HepG2 (cell line): Measurements from ENCODE around the gene STRN3. TPM values are rescaled to one million over a fixed set of nuclear protein-coding genes. Genes with fewer than 3 reads are reported as not detected.
A peak's percentile ranks its signal among the peaks of the same experiment; 100 is the strongest.

Source experiments
- ATF4 ChIP-seq, 2 experiments: fragments of 450-650 bp in 1 of 2; sonication (generic) in 1 of 2; formaldehyde crosslinking; IDR thresholded peaks; 2 replicates each; pipeline versions ENCODE4 v1.5.0 to v1.8.0; 2020 to 2022; ENCODE audit warnings: mild to moderate bottlenecking in 1 of 2, missing genetic modification reagents in 1 of 2
- ATF7-NPFF ChIP-seq: sonication (generic); formaldehyde crosslinking; IDR thresholded peaks from 2 replicates; pipeline ENCODE4 v1.8.1; 2023; ENCODE audit warnings: mild to moderate bottlenecking, low read depth, missing genetic modification reagents, moderate library complexity
- CREB1 ChIP-seq, 2 experiments: fragments of 450-650 bp in 1 of 2; IDR thresholded peaks; 2 replicates each; pipeline ENCODE4 v1.6.1; 2016 to 2017; ENCODE audit warnings: control low read depth in 1 of 2, mild to moderate bottlenecking in 1 of 2, missing compliant biosample characterization in 1 of 2, missing genetic modification characterization in 1 of 2
- HIVEP1 ChIP-seq: sonication (generic); formaldehyde crosslinking; IDR thresholded peaks from 2 replicates; pipeline ENCODE4 v1.4.0; 2020; ENCODE audit warnings: mild to moderate bottlenecking, missing genetic modification reagents
- KDM1A ChIP-seq: IDR thresholded peaks from 2 replicates; pipeline ENCODE4 v1.6.1; 2016; ENCODE audit warnings: missing compliant biosample characterization
- RFXANK ChIP-seq: IDR thresholded peaks from 2 replicates; pipeline ENCODE4 v1.6.1; 2016
- SMARCC2 ChIP-seq: fragments of 450-650 bp; IDR thresholded peaks from 2 replicates; pipeline ENCODE4 v1.6.1; 2017; ENCODE audit warnings: antibody characterized with exemption, mild to moderate bottlenecking
- TARDBP ChIP-seq: sonication (generic); formaldehyde crosslinking; IDR thresholded peaks from 2 replicates; pipeline ENCODE4 v1.8.0; 2022; ENCODE audit warnings: mild to moderate bottlenecking, missing genetic modification reagents
- USF2 ChIP-seq, 2 experiments: sonication (generic) in 1 of 2; formaldehyde crosslinking in 1 of 2; IDR thresholded peaks; 2 replicates each; pipeline versions ENCODE4 v1.5.1 to v1.6.1; 2011 to 2020; ENCODE audit warnings: borderline replicate concordance in 1 of 2, low read depth in 1 of 2, low read length in 1 of 2, mild to moderate bottlenecking in 1 of 2, missing genetic modification reagents in 1 of 2, moderate library complexity in 1 of 2
- ZNF335 ChIP-seq: sonication (generic); formaldehyde crosslinking; IDR thresholded peaks from 2 replicates; pipeline ENCODE4 v1.4.0; 2020; ENCODE audit warnings: missing genetic modification reagents
- ZNF629 ChIP-seq: sonication (generic); formaldehyde crosslinking; conservative IDR thresholded peaks from 2 replicates; pipeline ENCODE4 v1.5.0; 2020; ENCODE audit warnings: missing genetic modification reagents
- polyA plus RNA-seq, 8 experiments: library from polyadenylated mRNA; depleted of rRNA in 3 of 8; stranded (reverse) in 7 of 8; unstranded in 1 of 8; fragments of >200 nt; fragmentation: Illumina TruSeq in 4 of 8; extraction: Trizol in 4 of 8; gene quantifications; 2 replicates each; pipeline versions ENCODE4 v1.2.1 to v1.2.3, GENCODE V29; 2011 to 2016; ENCODE audit warnings: low read depth in 4 of 8, missing spikeins in 1 of 8, mixed read lengths in 1 of 8; ENCODE audit not compliant: insufficient read depth in 1 of 8
- total RNA-seq, 5 experiments: library from RNA; depleted of rRNA; stranded (reverse); fragments of >200 nt; fragmentation: Illumina TruSeq; extraction: Trizol; gene quantifications; 2 replicates each; pipeline ENCODE4 v1.2.3, GENCODE V29; 2016; ENCODE audit warnings: low read depth in 1 of 5
- TF ChIP-seq, protein P1 (sequence below): IDR thresholded peaks from 2 replicates; pipeline ENCODE4 v1.6.1; 2016
- TF ChIP-seq, protein P2 (sequence below), 2 experiments: sonication (generic) in 1 of 2; formaldehyde crosslinking in 1 of 2; IDR thresholded peaks; 2 replicates each; pipeline versions ENCODE4 v1.4.0 to v1.6.1; 2016 to 2020; ENCODE audit warnings: borderline replicate concordance in 1 of 2, low read depth in 1 of 2, mild to moderate bottlenecking in 1 of 2, missing genetic modification reagents in 1 of 2
- TF ChIP-seq, protein P3 (sequence below): sonication (generic); formaldehyde crosslinking; IDR thresholded peaks from 2 replicates; pipeline ENCODE4 v1.5.1; 2020; ENCODE audit warnings: mild to moderate bottlenecking, missing genetic modification reagents

Gene STRN3
- total and polyA plus RNA-seq, 2 of the 13 experiments (the other 11 are each of a cell fraction or from before 2014, with no cell fraction given) = 49.4 to 123 TPM

DNA sequence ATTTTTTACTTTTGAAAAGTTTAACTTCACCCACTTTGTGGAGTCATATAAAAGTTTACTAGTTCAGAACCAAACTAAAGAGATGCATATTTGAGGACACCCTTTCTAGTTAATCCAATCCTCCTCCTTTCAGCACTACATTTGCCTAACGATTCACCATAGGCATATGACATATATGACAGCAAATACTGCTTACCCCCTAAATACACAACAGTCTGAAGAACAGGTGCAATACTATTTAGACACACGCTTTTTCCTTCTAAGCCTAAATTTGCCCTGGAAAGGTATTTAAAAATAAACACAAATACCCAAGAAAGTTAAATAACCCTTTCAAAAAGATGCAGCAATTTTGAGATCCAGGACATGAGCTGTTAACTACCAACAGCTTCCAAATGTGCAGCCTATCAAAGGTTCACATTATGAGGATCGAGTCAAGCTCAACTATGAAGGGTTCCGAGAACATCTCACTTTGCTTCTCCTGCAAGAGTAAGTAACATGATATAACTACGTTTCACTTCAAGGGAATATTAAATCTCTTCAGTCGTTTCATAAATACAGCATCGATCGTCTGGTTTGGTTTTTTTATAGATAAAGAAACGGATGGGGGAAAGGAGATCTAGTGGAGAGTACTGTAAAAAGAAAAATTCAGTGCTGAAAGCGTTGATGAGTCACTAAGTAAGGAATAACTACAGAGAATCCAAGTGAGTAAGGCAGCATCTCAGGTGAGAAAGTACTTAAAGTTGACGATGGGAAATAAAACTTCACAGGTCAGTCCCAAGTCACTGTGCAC, 1.4 kb downstream of the STRN3 start (continued):
- TF ChIP-seq, protein P1, sequence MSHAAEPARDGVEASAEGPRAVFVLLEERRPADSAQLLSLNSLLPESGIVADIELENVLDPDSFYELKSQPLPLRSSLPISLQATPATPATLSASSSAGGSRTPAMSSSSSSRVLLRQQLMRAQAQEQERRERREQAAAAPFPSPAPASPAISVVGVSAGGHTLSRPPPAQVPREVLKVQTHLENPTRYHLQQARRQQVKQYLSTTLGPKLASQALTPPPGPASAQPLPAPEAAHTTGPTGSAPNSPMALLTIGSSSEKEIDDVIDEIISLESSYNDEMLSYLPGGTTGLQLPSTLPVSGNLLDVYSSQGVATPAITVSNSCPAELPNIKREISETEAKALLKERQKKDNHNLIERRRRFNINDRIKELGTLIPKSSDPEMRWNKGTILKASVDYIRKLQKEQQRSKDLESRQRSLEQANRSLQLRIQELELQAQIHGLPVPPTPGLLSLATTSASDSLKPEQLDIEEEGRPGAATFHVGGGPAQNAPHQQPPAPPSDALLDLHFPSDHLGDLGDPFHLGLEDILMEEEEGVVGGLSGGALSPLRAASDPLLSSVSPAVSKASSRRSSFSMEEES = peak; percentile 9; the same call in 1 of the 2 replicates
- TF ChIP-seq, protein P2, sequence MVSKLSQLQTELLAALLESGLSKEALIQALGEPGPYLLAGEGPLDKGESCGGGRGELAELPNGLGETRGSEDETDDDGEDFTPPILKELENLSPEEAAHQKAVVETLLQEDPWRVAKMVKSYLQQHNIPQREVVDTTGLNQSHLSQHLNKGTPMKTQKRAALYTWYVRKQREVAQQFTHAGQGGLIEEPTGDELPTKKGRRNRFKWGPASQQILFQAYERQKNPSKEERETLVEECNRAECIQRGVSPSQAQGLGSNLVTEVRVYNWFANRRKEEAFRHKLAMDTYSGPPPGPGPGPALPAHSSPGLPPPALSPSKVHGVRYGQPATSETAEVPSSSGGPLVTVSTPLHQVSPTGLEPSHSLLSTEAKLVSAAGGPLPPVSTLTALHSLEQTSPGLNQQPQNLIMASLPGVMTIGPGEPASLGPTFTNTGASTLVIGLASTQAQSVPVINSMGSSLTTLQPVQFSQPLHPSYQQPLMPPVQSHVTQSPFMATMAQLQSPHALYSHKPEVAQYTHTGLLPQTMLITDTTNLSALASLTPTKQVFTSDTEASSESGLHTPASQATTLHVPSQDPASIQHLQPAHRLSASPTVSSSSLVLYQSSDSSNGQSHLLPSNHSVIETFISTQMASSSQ (IDR thresholded peaks at IDR 0.05; ENCODE audit: low read depth) = peak; percentile 16; the same call in 1 of the 2 replicates
- TF ChIP-seq, protein P2 (CRISPR knock-in tag; IDR thresholded peaks at IDR 0.05; ENCODE audit: borderline replicate concordance) = no peak
- TF ChIP-seq TARDBP (CRISPR knock-in tag) (0 out of 2 replicates have a peak, but pooled peaks have one; percentile 5), KDM1A (CRISPR knock-in tag) (no peak), ATF7-NPFF (CRISPR knock-in tag) (no peak), CREB1 (IDR thresholded peaks at IDR 0.05) (0 out of 2 replicates have a peak, but pooled peaks have one; percentile 22), CREB1 (CRISPR knock-in tag; IDR thresholded peaks at IDR 0.05) (no peak), ATF4 (CRISPR knock-in tag; IDR thresholded peaks at IDR 0.05) (no peak), SMARCC2 (0 out of 2 replicates have a peak, but pooled peaks have one; percentile 29), ZNF335 (CRISPR knock-in tag) (0 out of 2 replicates have a peak, but pooled peaks have one; percentile 35), USF2 (IDR thresholded peaks at IDR 0.05; ENCODE audit: low read depth, low read length) (no peak), USF2 (CRISPR knock-in tag; IDR thresholded peaks at IDR 0.05; ENCODE audit: borderline replicate concordance) (no peak), RFXANK (0 out of 2 replicates have a peak, but pooled peaks have one; percentile 19), ZNF629 (CRISPR knock-in tag) (0 out of 2 replicates have a peak, but pooled peaks have one; percentile 8), HIVEP1 (CRISPR knock-in tag) (no peak)
- TF ChIP-seq, protein P3, sequence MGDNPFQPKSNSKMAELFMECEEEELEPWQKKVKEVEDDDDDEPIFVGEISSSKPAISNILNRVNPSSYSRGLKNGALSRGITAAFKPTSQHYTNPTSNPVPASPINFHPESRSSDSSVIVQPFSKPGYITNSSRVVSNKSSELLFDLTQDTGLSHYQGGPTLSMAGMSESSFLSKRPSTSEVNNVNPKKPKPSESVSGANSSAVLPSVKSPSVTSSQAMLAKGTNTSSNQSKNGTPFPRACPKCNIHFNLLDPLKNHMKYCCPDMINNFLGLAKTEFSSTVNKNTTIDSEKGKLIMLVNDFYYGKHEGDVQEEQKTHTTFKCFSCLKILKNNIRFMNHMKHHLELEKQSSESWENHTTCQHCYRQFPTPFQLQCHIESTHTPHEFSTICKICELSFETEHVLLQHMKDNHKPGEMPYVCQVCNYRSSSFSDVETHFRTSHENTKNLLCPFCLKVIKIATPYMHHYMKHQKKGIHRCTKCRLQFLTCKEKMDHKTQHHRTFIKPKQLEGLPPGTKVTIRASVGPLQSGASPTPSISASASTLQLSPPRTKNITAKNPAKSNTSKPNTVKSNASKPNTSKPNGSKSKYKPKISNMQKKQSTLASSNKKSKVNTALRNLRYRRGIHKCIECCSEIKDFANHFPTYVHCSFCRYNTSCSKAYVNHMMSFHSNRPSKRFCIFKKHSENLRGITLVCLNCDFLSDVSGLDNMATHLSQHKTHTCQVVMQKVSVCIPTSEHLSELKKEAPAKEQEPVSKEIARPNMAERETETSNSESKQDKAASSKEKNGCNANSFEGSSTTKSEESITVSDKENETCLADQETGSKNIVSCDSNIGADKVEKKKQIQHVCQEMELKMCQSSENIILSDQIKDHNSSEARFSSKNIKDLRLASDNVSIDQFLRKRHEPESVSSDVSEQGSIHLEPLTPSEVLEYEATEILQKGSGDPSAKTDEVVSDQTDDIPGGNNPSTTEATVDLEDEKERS (CRISPR knock-in tag) = peak; percentile 42; the same call in 1 of the 2 replicates
